ENCODE data around the gene CXCR2.

- TF ChIP-seq ELF4 (CRISPR knock-in tag; IDR thresholded peaks at IDR 0.05; ENCODE audit: low read depth) (no peak), ZNF121 (CRISPR knock-in tag; IDR thresholded peaks at IDR 0.05) (no peak), CTCF (IDR thresholded peaks at IDR 0.05) (no peak), ZNF232 (CRISPR knock-in tag; IDR thresholded peaks at IDR 0.05) (no peak), USF2 (CRISPR knock-in tag; IDR thresholded peaks at IDR 0.05) (no peak)
These were observed 20.2 kb downstream of the CXCR2 start for GRCh38 chr2:218146056-218146455.
